DMS79 treated with DMSO at 0.1 percent for 48 hours (cell line): ENCODE data around the gene HOXA2.

Experiments used
- DNase-seq: peaks from one replicate; lab custom pipeline; 2025; lab: John Stamatoyannopoulos, UW

The HOXA2 gene

GRCh38 chr7:27102581-27103442 lies at the start of gene HOXA2:
TSS of gene HOXA2 (minus strand) at chr7:27102683. CDS start at chr7:27102500, 183 bp downstream.
- DNase-seq = no peak

- DNase-seq = peak; percentile 76
These were observed 49.0 kb upstream of the HOXA2 start for GRCh38 chr7:27151341-27151930.

- DNase-seq = peak; percentile 81
These were observed 48.3 kb upstream of the HOXA2 start for GRCh38 chr7:27150568-27151340.

- DNase-seq = peak; percentile 72
These were observed 47.5 kb upstream of the HOXA2 start for GRCh38 chr7:27149842-27150567.

GRCh38 chr7:27148756-27149641 lies 46.5 kb upstream of the HOXA2 start:
- DNase-seq = peak; percentile 64

GRCh38 chr7:27148031-27148755 lies 45.7 kb upstream of the HOXA2 start:
- DNase-seq = peak; percentile 35

- peak; percentile 60 for DNase-seq
These were observed 44.9 kb upstream of the HOXA2 start, which contains the start of gene HOXA6 for GRCh38 chr7:27147199-27148030. TSS of gene HOXA6 (minus strand) at chr7:27147774. CDS start at chr7:27147749, 25 bp downstream.

GRCh38 chr7:27146491-27147198 lies 44.2 kb upstream of the HOXA2 start:
- DNase-seq = no peak

GRCh38 chr7:27145914-27146412 lies 43.5 kb upstream of the HOXA2 start:
- DNase-seq = no peak

- DNase-seq = no peak
These were observed 42.9 kb upstream of the HOXA2 start for GRCh38 chr7:27145165-27145913.

- DNase-seq = no peak
These were observed 42.3 kb upstream of the HOXA2 start for GRCh38 chr7:27144781-27145164.

- no peak for DNase-seq
These were observed 41.7 kb upstream of the HOXA2 start for GRCh38 chr7:27143950-27144780.

GRCh38 chr7:27143023-27143949 lies 40.8 kb upstream of the HOXA2 start, which contains the start of gene HOXA5:
TSS of gene HOXA5 (minus strand) at chr7:27143681. CDS start at chr7:27143607, 74 bp downstream.
- DNase-seq = peak; percentile 65

- DNase-seq = no peak
These were observed 40.1 kb upstream of the HOXA2 start for GRCh38 chr7:27142580-27143022.

GRCh38 chr7:27141923-27142579 lies 39.6 kb upstream of the HOXA2 start:
- DNase-seq = no peak
